ENCODE measurements around the gene TPCN2.
"Not testable (repeated sequence)": the region's sequence is repeated elsewhere in the genome, so short reads cannot be mapped to it uniquely, and the experiment has no call there.

The TPCN2 gene

DNA sequence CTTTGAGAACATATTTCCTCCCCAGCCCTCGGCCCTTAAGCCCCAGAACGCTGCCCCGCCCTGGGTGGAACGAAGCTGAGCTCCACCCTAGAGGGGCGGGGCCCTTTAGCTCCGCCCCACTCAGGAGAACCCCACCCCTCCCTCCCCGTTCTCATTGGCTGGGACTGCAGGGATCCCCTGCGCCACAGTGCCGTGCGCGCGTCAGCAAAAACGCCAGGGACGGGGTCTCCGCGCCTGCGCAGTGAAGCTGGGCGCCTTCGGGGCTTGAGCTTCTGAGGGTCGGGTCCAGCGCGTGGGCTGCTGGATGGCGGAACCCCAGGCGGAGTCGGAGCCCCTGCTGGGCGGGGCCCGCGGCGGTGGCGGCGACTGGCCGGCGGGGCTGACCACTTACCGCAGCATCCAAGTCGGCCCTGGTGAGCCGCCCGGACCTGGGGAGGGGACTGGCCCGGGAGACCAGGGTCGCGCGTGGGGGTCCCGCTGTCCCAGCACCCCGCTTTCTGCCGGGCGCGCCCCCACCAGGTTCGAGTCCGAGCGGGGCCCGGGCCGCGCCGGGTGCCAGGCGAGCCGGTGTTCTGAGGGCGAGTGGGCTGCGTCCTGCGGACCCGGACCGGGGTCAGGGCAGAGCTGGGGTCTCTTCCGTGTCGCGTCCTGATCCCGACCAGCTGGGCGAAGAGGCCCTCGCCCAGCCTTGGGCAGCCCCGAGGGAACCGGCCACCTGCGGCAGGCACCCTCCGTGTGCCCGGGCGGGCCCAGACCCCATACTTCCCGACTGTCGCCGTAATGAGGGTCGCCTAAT is at the start of gene TPCN2:
TSS of gene TPCN2 (plus strand) at position 239 of the 796 bp plus-strand sequence. CDS start at position 305, 66 bp downstream.
- H3K27ac ChIP-seq (ENCODE audit: low read depth, low read length) = peak within 1 kb of the TSS; percentile 78
- H3K36me3 ChIP-seq (ENCODE audit: control insufficient read depth in 1 of 2, insufficient read depth in 2 of 2, low read length in 2 of 2) = peaks cover 0 to 3% of the 10 kb centered on the region in 2 donors
- H3K4me1 ChIP-seq (ENCODE audit: control insufficient read depth in 1 of 2, insufficient read depth in 2 of 2, low read length in 2 of 2) = peaks cover 22 to 27% of the 10 kb centered on the region in 2 donors
- H3K9me3 ChIP-seq (ENCODE audit: control insufficient read depth in 1 of 2, low read length in 2 of 2) = no peaks in the 10 kb centered on the region
- peak within 1 kb of the TSS; percentile 91 to 95 for H3K9ac ChIP-seq (ENCODE audit: low read depth in 1 of 2, low read length in 2 of 2)
- H3K27me3 ChIP-seq (ENCODE audit: control insufficient read depth in 1 of 2, insufficient read depth in 2 of 2, low read length in 2 of 2) = no peaks in the 10 kb centered on the region
- H3K4me3 ChIP-seq (ENCODE audit: low read depth in 1 of 2, low read length in 2 of 2) = peak within 1 kb of the TSS; percentile 81 to 87

DNA sequence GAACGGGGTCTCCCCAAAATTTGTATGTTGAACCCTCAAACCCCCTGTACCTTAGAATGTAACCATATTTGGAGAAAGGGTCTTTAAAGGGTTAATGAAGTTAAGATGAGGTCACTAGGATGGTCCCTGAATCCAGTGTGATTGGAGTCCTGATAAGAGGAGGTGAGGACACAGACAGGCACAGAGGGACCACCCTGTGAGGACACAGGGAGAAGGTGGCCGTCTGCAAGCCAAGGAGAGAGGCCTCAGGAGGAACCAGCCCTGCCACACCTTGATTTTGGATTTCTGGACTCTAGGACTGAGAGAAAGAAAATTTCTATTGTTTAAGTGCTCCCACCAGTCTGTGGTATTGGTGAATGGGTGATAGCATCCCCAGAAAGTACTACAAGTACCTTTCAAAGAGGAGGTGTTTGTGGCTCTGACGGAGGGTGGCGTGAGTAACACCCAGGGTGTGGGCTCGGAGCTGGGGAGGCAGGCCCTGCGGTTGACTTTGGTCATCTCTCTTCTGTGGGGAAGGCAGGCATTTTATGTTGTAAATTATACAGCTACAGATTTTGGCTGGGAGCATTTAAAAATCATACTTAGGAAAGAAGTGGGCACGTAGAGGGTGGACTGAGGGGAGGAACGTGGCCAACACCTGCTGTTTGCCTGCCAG is 49.5 kb upstream of the TPCN2 start:
- Histone ChIP-seq H3K27ac (ENCODE audit: low read depth, low read length) (no peak overlapping the region), H3K4me1 (ENCODE audit: control insufficient read depth in 1 of 2, insufficient read depth in 2 of 2, low read length in 2 of 2) (no peaks in the 10 kb centered on the region), H3K9ac (ENCODE audit: low read depth in 1 of 2, low read length in 2 of 2) (no peak overlapping the region), H3K36me3 (ENCODE audit: control insufficient read depth in 1 of 2, insufficient read depth in 2 of 2, low read length in 2 of 2) (no peaks in the 10 kb centered on the region), H3K27me3 (ENCODE audit: control insufficient read depth in 1 of 2, insufficient read depth in 2 of 2, low read length in 2 of 2) (no peaks in the 10 kb centered on the region), H3K9me3 (ENCODE audit: control insufficient read depth in 1 of 2, low read length in 2 of 2) (no peaks in the 10 kb centered on the region), H3K4me3 (ENCODE audit: low read depth in 1 of 2, low read length in 2 of 2) (no peak overlapping the region)

DNA sequence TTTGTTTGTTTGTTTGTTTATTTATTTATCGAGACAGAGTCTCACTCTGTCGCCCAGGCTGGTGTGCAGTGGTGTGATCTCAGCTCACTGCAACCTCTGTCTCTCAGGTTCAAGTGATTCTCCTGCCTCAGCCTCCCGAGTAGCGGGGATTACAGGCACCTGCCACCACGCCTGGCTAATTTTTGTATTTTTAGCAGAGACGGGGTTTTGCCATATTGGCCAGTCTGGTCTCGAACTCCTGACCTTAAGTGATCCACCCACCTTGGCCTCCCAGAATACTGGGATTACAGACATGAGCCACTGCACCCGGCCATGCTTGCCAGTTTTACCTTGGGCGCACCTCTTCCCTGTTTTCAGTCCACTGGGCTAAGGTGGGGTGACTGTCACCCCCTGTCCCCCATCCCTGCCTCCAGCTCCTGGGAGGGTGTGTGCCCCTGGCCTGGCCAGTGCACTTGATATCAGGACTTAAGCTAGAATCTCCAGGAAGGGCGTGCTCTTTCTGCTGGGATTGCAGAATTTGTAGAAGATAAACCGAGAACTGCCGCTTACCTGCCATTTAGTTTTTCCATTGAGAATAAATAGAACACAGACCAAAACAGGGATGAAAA is 48.9 kb upstream of the TPCN2 start:
- H3K36me3 ChIP-seq (ENCODE audit: control insufficient read depth in 1 of 2, insufficient read depth in 2 of 2, low read length in 2 of 2); H3K9me3 ChIP-seq (ENCODE audit: control insufficient read depth in 1 of 2, low read length in 2 of 2); H3K27me3 ChIP-seq (ENCODE audit: control insufficient read depth in 1 of 2, insufficient read depth in 2 of 2, low read length in 2 of 2); H3K9ac ChIP-seq (ENCODE audit: low read depth in 1 of 2, low read length in 2 of 2); H3K4me3 ChIP-seq (ENCODE audit: low read depth in 1 of 2, low read length in 2 of 2); H3K4me1 ChIP-seq (ENCODE audit: control insufficient read depth in 1 of 2, insufficient read depth in 2 of 2, low read length in 2 of 2): not testable (repeated sequence)
- H3K27ac ChIP-seq (ENCODE audit: low read depth, low read length) = peak overlapping the region; percentile 28

DNA sequence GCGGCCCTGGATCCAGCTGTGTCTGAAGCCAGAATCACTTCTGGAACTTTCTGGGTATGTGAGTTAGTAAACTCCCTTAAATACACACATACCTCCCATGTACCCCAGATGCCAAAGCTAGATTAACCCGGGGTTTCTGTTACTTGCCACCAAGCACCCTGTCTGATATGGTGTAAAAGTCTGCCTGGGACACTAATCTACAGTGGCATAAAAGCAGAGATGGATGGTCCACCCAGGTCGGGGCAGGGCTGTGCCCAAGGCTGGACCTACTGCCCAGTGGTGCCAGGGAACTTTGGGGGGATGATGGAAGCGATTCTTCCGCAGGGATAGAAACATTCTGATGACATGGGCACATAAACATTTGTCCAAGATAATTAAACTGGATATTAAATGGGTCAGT is 48.3 kb upstream of the TPCN2 start:
- H3K36me3 ChIP-seq (ENCODE audit: control insufficient read depth in 1 of 2, insufficient read depth in 2 of 2, low read length in 2 of 2) = no peaks in the 10 kb centered on the region
- H3K27ac ChIP-seq (ENCODE audit: low read depth, low read length) = peak overlapping the region; percentile 45
- no peak overlapping the region for H3K4me3 ChIP-seq (ENCODE audit: low read depth in 1 of 2, low read length in 2 of 2)
- H3K4me1 ChIP-seq (ENCODE audit: control insufficient read depth in 1 of 2, insufficient read depth in 2 of 2, low read length in 2 of 2) = no peaks in the 10 kb centered on the region
- peak overlapping the region in 1 of 2 donors; percentile 28 for H3K9ac ChIP-seq (ENCODE audit: low read depth in 1 of 2, low read length in 2 of 2)
- no peaks in the 10 kb centered on the region for H3K27me3 ChIP-seq (ENCODE audit: control insufficient read depth in 1 of 2, insufficient read depth in 2 of 2, low read length in 2 of 2)
- no peaks in the 10 kb centered on the region for H3K9me3 ChIP-seq (ENCODE audit: control insufficient read depth in 1 of 2, low read length in 2 of 2)

DNA sequence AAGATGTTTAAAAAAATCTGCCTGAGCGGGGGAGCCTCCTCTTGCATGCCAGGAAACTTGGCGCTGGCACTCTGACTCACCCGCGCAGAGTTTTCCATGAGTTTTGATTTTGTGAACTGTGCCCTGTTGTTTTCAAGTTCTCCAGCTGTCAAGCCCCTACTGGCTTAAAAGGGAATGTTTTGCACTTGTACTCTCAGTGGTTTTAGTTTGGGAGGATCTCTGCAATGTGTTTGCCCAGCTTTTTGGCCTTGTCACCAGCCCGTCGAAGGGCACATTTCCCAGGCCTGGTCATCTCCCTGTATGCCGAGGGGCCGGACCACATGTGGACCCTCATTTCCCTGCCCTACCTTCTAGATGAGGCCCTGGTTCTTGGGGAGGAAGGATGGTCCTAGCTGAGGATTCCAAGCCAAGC is 47.9 kb upstream of the TPCN2 start:
- no peaks in the 10 kb centered on the region for H3K4me1 ChIP-seq (ENCODE audit: control insufficient read depth in 1 of 2, insufficient read depth in 2 of 2, low read length in 2 of 2)
- H3K27ac ChIP-seq (ENCODE audit: low read depth, low read length) = no peak overlapping the region

DNA sequence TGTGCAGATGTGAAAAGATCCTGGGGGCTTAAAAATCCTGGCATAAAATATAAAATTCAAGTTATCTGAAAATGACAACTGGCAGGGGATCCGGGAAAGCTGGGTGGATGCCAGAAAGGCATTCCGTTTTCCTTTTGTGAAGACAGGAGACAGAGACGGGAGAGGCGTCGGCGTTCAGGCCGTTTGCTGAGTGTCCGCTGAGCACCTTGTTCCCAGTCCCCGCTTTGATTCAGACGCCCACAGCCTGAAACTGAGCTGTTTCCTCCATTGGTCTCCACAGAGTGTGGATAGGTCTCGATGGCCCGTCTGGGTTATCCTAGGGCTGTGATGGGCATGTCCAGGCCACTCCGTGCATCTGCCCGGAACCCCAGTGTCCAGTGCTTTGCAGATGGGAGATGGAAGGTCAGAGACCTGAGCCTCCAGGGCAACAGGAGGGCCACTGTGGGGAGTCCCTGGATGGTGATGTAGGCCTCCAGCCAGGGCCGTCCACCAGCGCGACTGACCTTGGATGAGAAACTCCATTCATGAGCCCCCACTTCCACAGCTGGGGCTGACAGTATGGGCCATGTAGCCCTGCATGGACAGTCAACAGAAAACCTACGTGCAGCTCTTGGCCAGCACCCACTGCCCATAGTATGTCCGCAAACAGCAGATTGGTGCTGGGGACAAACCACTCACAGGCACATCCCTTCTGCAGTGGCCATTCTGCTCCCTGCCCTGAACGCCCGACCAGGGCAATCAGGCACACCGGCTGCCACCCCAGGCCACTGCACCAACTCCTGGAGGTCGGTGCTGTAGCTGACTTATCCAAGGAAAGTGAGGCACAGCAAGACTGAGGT is 47.3 kb upstream of the TPCN2 start:
- Histone ChIP-seq H3K27me3 (ENCODE audit: control insufficient read depth in 1 of 2, insufficient read depth in 2 of 2, low read length in 2 of 2) (no peaks in the 10 kb centered on the region), H3K27ac (ENCODE audit: low read depth, low read length) (peak overlapping the region; percentile 15)

More for the DNA sequence above, 47.9 kb upstream of the TPCN2 start:
- no peak overlapping the region for H3K9ac ChIP-seq (ENCODE audit: low read depth in 1 of 2, low read length in 2 of 2)
- no peak overlapping the region for H3K4me3 ChIP-seq (ENCODE audit: low read depth in 1 of 2, low read length in 2 of 2)
- no peaks in the 10 kb centered on the region for H3K27me3 ChIP-seq (ENCODE audit: control insufficient read depth in 1 of 2, insufficient read depth in 2 of 2, low read length in 2 of 2)
- no peaks in the 10 kb centered on the region for H3K9me3 ChIP-seq (ENCODE audit: control insufficient read depth in 1 of 2, low read length in 2 of 2)
- no peaks in the 10 kb centered on the region for H3K36me3 ChIP-seq (ENCODE audit: control insufficient read depth in 1 of 2, insufficient read depth in 2 of 2, low read length in 2 of 2)

DNA sequence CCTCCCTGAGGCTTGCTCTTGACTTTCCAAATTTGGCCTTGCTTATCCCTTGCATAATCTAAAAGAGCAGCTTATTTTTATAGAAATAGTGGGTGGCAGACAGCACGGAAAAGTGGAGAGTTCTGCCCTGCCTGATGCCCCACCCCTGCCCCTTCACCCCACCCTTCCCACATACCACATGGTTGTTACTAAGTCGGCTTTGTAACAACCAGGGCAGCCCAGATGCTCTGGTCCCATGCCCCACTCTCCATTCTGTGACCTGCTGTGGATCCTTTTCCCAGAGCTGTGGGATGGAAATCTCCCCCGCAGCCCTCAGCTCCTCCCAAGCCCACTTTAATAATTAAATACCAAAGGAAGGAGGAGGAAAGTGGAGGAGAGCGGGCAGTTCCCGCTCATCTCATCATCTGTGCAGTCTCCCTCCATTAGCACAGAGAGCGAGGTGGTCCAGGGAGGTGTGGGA is 46.6 kb upstream of the TPCN2 start:
- Histone ChIP-seq H3K9me3 (ENCODE audit: control insufficient read depth in 1 of 2, low read length in 2 of 2) (no peaks in the 10 kb centered on the region), H3K4me3 (ENCODE audit: low read depth in 1 of 2, low read length in 2 of 2) (no peak overlapping the region), H3K27ac (ENCODE audit: low read depth, low read length) (no peak overlapping the region), H3K4me1 (ENCODE audit: control insufficient read depth in 1 of 2, insufficient read depth in 2 of 2, low read length in 2 of 2) (no peaks in the 10 kb centered on the region), H3K36me3 (ENCODE audit: control insufficient read depth in 1 of 2, insufficient read depth in 2 of 2, low read length in 2 of 2) (no peaks in the 10 kb centered on the region), H3K27me3 (ENCODE audit: control insufficient read depth in 1 of 2, insufficient read depth in 2 of 2, low read length in 2 of 2) (no peaks in the 10 kb centered on the region), H3K9ac (ENCODE audit: low read depth in 1 of 2, low read length in 2 of 2) (no peak overlapping the region)

More for the DNA sequence above, 47.3 kb upstream of the TPCN2 start:
- Histone ChIP-seq H3K4me1 (ENCODE audit: control insufficient read depth in 1 of 2, insufficient read depth in 2 of 2, low read length in 2 of 2) (no peaks in the 10 kb centered on the region), H3K9ac (ENCODE audit: low read depth in 1 of 2, low read length in 2 of 2) (no peak overlapping the region), H3K36me3 (ENCODE audit: control insufficient read depth in 1 of 2, insufficient read depth in 2 of 2, low read length in 2 of 2) (no peaks in the 10 kb centered on the region), H3K9me3 (ENCODE audit: control insufficient read depth in 1 of 2, low read length in 2 of 2) (no peaks in the 10 kb centered on the region), H3K4me3 (ENCODE audit: low read depth in 1 of 2, low read length in 2 of 2) (no peak overlapping the region)

DNA sequence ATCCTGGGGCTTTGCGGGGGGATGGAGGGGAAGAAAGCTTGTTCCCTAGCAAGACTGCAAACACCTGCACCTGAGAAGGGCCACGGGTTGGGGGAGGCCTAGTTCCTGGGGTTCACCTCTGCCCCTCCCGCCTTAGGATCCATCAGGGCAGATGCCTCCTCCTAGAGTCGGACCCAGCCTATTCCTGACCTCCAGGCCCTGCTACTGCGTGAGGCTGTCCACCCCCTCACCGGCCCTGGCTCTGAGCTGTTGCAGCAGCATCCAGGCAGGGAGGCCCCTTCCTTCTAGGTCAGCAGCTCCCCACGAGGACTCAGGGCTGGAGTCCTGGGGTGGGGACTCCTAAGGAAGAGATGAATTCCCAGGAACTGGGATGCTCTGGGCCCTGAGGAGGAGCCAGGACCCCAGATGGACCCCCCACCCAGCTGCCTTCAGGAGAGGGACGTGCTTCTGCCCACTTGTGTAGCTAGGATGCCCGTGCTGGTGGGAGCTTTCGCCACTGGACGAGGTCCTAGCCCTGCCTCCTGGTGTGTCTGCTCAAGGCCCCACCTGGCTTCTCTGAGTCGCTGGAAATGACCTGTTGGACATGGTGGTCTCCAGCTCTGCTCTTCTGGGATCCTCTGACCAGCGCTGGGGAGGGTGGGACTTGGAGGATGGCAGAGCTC is 46.0 kb upstream of the TPCN2 start:
- Histone ChIP-seq H3K4me3 (ENCODE audit: low read depth in 1 of 2, low read length in 2 of 2) (no peak overlapping the region), H3K9ac (ENCODE audit: low read depth in 1 of 2, low read length in 2 of 2) (no peak overlapping the region), H3K36me3 (ENCODE audit: control insufficient read depth in 1 of 2, insufficient read depth in 2 of 2, low read length in 2 of 2) (no peaks in the 10 kb centered on the region), H3K27me3 (ENCODE audit: control insufficient read depth in 1 of 2, insufficient read depth in 2 of 2, low read length in 2 of 2) (no peaks in the 10 kb centered on the region), H3K27ac (ENCODE audit: low read depth, low read length) (no peak overlapping the region), H3K4me1 (ENCODE audit: control insufficient read depth in 1 of 2, insufficient read depth in 2 of 2, low read length in 2 of 2) (peaks cover 2 to 5% of the 10 kb centered on the region in 2 donors), H3K9me3 (ENCODE audit: control insufficient read depth in 1 of 2, low read length in 2 of 2) (no peaks in the 10 kb centered on the region)

DNA sequence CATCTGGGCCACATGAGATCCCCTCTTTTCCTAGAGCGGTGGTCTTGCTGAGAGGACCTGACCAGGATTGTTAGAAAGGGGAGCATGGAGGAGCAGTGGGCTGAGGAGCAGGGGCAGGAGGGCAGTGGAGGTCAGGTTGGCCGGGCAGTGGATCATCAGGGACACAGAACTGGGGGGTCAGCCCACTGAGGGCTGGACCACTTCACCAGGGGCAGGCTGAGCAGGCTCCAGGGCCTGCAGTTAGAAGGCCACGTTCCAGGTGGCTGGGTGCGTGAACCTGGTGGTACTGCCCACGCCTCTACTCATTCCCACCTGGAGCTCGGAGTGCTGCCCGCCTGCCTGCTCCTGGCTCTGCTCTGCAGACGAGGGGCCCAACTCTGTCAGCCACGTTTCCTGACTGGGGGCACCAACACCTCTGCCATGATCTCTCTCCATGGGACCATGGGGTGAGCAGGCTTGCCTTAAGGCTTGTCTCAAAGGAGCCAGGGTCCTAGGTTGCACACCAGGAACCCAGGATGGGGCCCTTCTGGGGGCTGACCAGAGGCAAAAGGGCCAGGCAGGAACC is 45.3 kb upstream of the TPCN2 start:
- H3K9ac ChIP-seq (ENCODE audit: low read depth in 1 of 2, low read length in 2 of 2) = no peak overlapping the region
- no peak overlapping the region for H3K27ac ChIP-seq (ENCODE audit: low read depth, low read length)

More for the DNA sequence above, 45.3 kb upstream of the TPCN2 start:
- H3K36me3 ChIP-seq (ENCODE audit: control insufficient read depth in 1 of 2, insufficient read depth in 2 of 2, low read length in 2 of 2) = no peaks in the 10 kb centered on the region
- H3K9me3 ChIP-seq (ENCODE audit: control insufficient read depth in 1 of 2, low read length in 2 of 2) = no peaks in the 10 kb centered on the region
- no peaks in the 10 kb centered on the region for H3K27me3 ChIP-seq (ENCODE audit: control insufficient read depth in 1 of 2, insufficient read depth in 2 of 2, low read length in 2 of 2)
- peaks cover 9 to 11% of the 10 kb centered on the region in 2 donors for H3K4me1 ChIP-seq (ENCODE audit: control insufficient read depth in 1 of 2, insufficient read depth in 2 of 2, low read length in 2 of 2)
- no peak overlapping the region for H3K4me3 ChIP-seq (ENCODE audit: low read depth in 1 of 2, low read length in 2 of 2)

All from duodenal mucosa (tissue), 2 donors.